PC-3 (cell line): Measurements from ENCODE around the gene KRTAP5-10.

Experiments used
- CTCF ChIP-seq: fragments of 300-600 bp; sonication (generic); conservative IDR thresholded peaks from 2 replicates; pipeline ENCODE4 v1.5.1; 2017; ENCODE audit warnings: antibody characterized with exemption, low read depth, mild to moderate bottlenecking, low read length
- EZH2 ChIP-seq: fragments of 300-600 bp; sonication (generic); IDR thresholded peaks from one replicate; pipeline ENCODE4 v1.6.1; 2017; ENCODE audit warnings: antibody characterized with exemption, mild to moderate bottlenecking, low read length; ENCODE audit not compliant: unreplicated experiment

DNA sequence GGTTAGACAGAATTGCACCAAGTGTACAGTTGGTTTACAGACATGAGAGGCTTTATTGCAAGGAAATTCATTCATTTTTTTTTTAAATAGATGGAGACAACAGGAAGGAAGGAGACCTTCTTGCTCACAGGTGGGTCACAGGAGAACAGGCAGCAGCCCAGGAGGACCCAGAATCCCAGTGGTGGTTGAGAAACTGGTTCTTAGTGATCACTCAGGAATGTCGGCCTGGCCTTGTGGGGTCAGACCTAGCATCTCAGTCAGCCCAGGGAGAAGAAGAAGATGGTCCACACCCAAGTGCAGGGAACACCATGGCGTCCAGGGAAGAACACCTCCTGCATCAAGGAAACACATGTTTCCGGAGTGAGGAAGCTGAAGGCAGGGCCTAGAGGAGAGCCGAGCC, 16.5 kb downstream of the KRTAP5-10 start:
- TF ChIP-seq CTCF (no peak), EZH2 (no peak)
